NCI-H2029 (cell line): ENCODE data around the gene DMAC2.
A peak's percentile ranks its signal among the peaks of the same experiment; 100 is the strongest.
"Not testable (repeated sequence)": the region's sequence is repeated elsewhere in the genome, so short reads cannot be mapped to it uniquely, and the experiment has no call there.

Source experiments
- DNase-seq: peaks from one replicate; lab custom pipeline; 2025; lab: John Stamatoyannopoulos, UW

Gene DMAC2

GRCh38 chr19:41398598-41398997 is 41.1 kb downstream of the DMAC2 start:
- no peak for DNase-seq

GRCh38 chr19:41398050-41398418 is 41.7 kb downstream of the DMAC2 start:
- no peak for DNase-seq

- peak; percentile 100 for DNase-seq
These were observed 42.3 kb downstream of the DMAC2 start, which contains the start of the genes BCKDHA and EXOSC5 for GRCh38 chr19:41397086-41398049. Gene BCKDHA, plus strand, starts transcription at chr19:41397818. Its CDS starts 10 bp downstream, at chr19:41397828. Gene EXOSC5, minus strand, starts transcription at chr19:41397359. Its CDS starts 31 bp downstream, at chr19:41397328.

GRCh38 chr19:41395355-41395754 is 44.4 kb downstream of the DMAC2 start:
- no peak for DNase-seq

GRCh38 chr19:41392775-41393174 is 46.9 kb downstream of the DMAC2 start:
- DNase-seq = no peak

DNA sequence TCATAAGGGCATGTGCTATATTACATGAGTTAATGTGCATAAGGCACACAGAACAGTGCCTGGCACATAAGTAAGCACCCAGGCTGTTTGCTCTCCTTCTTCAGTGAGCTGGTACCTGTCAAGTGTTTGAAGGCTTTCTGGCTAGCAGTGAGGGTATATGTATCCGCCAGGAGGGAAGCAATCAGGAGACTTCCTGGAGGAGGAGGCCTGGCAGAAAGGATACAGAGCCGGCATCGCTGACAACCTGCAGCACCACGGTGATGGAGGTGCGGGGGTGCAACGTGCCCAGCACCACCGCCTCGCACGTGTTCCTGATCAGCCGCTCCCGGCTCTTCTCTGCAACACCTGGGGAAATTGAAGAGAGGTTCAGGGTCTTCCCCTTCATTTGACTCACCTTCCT is 48.1 kb downstream of the DMAC2 start:
- DNase-seq = no peak

DNA sequence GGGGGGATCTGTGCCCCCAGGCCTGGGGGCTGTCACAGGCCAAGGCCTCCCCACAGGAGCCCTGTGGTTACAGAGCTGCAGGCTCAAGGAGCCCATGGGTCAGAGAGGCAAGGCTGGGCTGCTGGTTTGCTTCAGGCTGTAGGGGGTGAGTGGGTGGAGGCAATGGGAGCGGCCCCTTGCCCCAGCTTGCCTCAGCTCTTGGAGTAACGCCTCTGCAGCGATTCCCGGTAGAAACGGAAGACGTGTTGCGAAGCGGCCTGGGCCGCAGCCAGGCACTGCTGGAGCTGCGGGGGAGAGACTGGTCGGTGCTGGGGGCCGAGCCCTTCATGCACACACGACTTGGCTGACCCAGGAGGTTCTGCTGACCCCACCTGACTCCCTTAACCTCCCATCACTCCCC is 53.3 kb downstream of the DMAC2 start:
- no peak for DNase-seq

- no peak for DNase-seq
These were observed 55.4 kb downstream of the DMAC2 start for GRCh38 chr19:41384351-41384750.

DNA sequence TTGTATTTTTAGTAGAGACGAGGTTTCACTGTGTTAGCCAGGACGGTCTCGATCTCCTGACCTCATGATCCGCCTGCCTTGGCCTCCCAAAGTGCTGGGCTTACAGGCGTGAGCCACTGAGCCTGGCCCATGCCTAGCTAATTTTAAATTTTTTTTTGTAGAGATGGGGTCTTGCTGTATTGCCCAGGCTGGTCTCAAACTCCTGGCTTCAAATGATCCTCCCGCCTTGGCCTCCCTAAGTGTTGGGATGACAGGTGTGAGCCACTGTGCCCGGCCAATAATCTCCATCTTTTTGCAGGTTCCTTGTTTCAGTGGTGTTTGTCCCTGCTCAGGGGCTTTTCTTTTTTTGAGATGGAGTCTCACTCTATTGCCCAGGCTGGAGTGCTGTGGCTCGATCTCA is 58.2 kb downstream of the DMAC2 start:
- not testable (repeated sequence) for DNase-seq
